GM19438 (cell line): ENCODE measurements around the gene COPS9.

Source experiments
- ATAC-seq: cut with Tn5 transposase; IDR thresholded peaks from one replicate; pipeline ENCODE4 v1.9.1; 2021; ENCODE audit warnings: low read depth; ENCODE audit not compliant: unreplicated experiment

Gene COPS9

DNA sequence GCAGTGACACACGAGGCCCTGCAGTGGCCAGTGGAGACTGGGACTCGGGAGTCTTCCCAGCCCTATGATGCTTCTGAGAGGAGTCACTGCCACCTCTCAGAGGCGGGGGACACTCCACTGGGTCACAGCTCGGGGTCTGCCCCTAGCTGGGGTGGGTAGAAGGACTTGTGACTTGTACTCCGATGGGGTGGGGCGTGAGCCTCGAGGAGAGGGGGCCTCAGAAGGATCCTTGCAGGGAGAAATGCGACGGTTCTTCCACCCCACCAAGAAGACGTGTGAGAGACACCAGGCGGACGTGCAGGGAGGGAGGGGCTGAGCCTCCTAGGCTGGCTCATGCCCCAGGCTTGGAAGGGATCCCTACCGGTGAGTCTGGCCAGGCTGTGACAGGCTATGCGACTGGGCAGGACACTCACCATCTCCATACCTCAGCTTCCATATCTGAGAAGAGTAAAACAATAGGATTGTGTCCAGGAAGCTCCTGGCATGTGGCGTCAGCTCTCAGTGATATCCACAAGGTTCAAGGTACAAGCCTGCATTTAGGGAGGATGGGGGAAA lies 15.4 kb upstream of the COPS9 start:
- ATAC-seq: no peak

DNA sequence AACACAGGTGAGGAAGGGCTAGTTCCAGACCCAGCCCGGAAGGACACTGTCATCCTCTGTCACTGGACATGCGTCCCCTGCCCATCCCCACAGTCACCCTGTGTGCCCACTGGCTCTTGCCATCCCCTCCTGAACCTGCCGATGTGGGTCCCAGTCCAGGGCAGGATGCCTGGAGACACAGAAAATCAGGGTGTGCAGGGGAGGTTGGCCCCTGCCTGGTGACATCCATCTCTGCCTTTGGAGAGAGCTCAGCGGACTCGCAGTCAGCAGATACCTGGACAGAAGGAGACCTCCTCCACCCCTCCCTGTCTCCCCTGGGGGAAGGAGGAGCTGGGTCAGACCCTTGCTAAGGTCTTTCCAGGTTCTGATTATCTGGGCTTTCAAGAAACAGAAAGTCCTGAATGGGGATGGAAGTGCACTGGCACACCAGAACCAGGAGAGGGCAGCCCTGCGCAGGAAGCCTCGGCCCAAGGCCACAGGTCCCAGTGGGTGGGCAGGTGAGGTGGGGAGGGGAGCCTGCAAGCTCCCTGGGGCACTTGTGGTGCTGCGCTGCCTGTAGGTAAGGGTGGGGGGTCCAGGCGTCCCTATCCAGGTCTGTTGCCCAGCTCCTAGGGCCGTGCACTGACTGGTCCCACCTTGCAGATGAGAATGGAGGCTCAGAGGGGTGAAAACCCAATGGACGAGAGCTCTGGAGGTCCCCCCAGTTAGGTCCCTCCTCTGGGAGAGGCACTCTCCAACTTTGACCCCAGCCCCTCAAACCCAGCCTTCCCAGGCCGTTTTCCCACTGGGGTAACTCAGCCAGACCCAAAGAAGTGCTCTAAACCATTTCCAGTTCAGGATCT lies 14.1 kb upstream of the COPS9 start:
- no peak for ATAC-seq

GRCh38 chr2:240147911-240148587 lies 11.9 kb upstream of the COPS9 start:
- ATAC-seq: no peak

- no peak for ATAC-seq
Observed at GRCh38 chr2:240147382-240147781, 11.3 kb upstream of the COPS9 start.

GRCh38 chr2:240146627-240147278 lies 10.6 kb upstream of the COPS9 start:
- ATAC-seq: no peak

DNA sequence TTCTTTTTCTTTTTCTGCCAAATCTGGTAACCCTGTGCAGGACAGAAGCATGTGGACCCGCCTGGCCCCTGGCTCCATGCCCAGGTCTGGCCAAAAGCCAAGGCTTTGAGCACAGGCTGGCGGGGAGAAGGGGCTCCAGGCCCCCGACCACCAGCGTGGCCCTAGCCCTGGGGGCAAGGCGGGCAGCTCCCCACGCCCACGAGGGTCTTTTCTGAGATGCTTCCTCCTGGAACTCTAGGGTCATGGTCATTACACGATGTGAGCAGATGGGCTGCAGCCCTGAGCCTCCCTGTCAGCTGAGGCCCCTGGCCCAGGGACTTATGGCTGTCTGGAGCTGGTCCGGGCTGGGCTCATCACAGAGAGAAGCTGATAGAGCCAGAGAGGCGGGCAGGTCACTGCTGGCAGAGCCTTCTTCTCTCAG lies 10.0 kb upstream of the COPS9 start:
- no peak for ATAC-seq

GRCh38 chr2:240145461-240145860 lies 9.4 kb upstream of the COPS9 start:
- ATAC-seq: no peak

DNA sequence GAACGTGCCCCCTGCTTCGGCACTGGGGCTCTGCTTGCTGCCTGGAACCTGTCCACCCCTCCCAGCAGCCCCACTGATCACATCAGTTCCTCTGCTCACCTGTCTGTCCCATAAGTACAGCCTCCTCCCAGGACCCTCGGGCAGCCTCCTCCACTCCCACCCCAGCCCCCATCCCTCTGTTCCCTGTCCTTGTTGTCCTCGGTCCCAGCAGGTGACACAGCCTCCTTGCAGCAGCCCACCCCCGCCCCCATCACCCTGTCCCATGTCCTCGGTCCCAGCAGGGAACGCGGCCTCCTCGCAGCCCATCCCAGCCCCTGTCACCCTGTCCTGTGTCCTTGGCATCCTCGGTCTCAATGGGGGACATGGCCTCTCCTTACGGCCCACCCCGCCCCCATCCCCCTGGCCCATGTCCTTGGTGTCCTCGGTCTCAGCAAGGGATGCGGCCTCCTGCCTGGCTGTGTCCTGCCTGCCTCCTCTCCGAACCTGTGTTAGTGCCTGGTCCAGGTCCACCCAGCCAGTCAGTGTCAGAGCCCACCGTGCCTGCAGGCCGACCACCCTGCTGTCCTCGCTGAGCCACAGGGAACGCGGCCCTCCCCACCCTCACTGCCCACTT lies 8.7 kb upstream of the COPS9 start:
- no peak for ATAC-seq

DNA sequence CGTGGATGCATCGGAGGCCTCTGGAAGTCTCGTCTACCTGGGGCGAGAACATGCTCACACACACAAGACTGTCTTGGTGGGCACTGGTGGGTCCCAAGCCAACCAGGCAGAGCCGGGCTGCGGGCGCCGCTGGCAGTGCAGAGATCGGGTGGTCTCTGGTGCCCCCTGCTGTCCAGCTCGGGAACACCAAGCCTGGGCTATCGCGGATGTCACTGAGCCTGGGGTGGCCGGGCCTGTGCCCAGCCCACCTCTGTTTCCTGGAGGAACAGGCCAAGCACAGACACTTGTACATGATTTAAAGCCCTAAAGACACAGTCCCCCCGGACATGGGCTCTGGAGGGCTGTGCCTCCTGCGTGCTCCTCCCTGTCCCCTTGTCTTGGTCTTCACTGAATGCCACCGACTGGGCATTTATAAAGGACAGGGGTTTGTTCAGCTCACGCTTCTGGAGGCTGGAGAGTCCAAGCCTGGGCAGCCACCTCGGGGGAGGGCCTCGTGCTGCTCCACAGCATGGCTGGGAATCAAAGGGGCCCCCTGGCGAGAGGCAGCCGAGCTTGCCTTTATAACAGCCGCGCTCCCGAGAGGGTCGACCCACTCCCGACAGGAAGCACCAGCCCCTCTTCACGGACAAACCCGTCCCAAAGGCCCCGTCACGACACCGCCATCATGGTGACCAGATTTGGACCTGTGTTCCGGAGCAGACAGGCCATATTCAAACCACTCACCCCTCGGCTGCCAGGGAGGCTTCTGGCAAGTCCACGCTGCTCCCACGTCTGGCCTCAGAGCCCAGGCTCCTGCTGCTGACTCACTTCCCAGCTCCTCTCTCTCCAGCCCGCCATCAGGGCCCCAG lies 7.9 kb upstream of the COPS9 start:
- ATAC-seq: no peak

DNA sequence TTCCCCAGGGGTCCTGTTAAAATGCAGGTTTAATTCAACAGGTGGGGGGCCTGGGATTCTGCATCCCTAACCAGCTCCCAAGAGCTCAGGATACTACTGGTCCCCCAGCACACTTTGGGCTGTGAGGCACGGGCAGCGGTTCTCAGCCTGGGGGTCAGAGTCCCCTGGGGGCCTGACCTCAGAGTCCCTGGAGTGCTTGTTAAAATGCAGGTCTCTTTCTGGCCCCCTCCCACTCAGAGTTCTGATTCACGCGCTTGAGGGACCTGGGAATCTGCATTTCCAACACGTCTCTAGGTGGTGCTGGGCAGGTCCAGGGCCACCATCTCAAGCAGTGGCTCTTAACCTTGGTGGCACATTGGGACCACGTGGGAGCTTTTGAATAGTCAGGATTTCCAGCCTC lies 7.2 kb upstream of the COPS9 start:
- no peak for ATAC-seq

DNA sequence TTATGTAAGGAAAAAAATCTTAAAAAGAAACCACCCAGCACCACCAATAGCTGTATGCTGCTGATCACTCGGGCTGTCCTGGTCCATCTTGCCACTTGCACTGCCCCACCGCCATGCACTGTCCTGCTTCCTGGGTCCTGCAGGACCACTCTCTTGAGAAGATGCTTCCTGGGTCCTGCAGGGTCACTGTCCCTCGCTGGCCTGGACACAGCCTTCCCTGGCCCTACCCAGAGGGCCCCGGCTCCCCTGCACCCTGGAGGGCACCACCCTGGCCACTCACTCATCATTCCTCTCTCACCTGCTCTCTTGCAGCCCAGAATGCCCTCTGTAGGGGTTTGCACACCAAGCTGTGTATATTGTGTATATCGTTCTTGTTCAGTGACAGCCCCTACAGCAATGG lies 6.8 kb upstream of the COPS9 start:
- ATAC-seq: no peak

- no peak for ATAC-seq
Observed at GRCh38 chr2:240142256-240142775, 6.2 kb upstream of the COPS9 start.

DNA sequence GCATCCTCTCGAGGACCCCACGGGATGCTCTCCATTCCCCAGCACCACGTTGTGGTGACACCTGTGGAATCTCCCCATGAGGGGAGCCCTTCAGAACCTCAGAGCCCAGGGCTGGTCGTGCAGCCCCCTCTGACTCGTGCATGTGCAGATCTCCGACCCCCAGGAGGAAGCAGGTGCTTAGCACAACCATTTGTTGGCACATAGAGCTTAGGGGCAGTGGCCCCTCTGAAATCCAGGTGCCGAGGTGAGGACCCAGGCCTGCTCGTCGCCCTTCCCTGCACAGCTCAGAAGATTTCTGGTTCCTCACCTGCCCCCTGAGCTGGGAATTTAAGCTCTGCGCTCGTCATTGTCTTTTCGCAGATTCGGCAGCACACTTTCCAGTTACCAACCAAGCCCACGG lies 5.6 kb upstream of the COPS9 start:
- no peak for ATAC-seq

GRCh38 chr2:240140920-240141319 lies 4.8 kb upstream of the COPS9 start:
- ATAC-seq: no peak

GRCh38 chr2:240140511-240140910 lies 4.4 kb upstream of the COPS9 start, which contains the start of gene OTOS:
TSS of gene OTOS (minus strand) at chr2:240140658. CDS start at chr2:240140326, 332 bp downstream.
- ATAC-seq: no peak

DNA sequence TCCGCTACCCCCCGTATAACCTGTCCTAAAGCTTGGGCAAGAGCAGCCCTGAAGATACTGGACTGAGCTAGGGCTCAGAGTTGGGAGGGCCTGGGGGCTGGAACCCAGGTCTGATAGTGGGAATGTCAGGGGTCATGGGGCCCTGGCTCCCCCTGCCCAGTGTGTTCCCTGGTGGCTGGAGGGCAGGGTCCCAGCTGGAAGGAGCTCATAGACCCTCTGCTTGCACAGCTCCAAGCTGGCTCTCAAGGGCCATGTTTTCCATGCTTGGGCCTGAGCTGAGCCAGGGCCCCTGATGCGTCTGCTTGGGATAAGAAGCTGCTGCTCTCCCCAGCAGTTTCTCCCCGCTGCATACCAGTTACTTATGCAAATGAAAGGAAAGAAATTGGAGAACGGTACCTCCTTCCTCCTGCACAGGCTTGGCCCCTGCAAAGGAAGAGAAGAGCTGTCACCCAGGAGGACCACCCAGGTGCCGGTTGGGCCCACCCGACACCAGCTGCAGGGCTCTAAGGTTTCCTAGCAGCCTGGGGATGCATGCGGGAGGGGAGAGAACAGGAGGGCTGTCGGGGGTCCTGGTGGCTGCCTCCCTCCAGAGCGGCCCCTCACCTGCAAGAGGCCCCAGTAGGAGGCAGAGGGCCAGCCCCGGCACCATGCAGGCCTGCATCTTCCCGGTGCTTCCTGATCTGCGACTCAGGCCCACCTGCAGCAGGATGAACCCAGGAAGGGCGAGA lies 3.7 kb upstream of the COPS9 start:
- no peak for ATAC-seq

DNA sequence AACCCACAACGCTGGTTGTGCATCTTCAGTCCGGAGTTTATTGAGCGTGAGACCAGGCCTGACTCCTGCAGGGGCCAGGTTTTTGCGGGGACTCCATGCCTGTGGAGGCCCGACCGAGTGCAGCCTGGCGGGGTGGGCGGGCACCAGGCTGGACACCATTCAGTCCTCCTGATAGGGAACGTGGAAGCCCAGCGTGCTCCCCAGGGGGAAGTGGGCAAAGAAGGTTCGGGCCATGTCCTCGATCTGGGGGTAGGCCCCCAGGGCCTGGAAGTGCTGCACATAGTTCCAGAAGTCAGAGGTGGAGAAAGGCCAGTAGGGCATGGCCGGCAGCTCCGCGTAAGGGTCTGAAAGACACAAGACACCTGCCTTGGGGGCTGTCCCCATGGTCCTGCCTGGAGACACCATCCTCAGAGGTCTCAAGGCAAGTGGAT lies 2.9 kb upstream of the COPS9 start:
- no peak for ATAC-seq

DNA sequence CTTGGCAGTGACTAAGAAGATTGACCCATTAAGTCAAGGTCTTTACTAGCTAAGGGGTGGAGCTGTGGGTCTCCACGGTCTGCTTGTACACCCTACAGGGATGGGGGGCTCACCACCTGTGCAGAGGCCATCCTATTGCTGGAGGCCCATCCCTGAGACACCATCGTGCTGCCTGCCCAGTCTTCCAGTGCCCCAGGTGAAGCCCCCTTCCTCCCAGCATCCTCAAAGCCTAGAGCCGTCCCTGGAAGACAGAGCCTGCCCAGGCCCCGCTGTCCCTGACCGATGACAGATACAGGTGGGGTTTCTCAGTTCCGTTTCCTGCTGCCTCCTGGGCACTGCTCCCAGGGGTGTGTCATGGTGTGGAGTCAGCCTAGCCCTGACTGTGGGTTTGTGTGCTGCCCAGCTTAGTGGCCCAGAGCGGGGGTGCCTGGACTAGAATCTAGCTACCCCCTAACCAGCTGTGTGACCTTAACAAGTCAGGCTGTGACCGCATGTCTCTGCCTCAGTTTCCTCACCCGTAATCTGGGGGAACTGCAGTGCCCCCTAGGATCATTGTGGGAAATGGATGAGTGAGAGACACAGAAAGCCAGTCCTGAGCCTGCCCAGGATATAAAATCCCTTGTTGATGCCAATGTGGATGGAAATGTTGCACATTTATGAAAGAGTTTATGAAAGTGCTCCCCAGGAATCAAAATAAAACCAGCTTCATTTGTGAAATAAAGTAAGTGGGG lies 2.3 kb upstream of the COPS9 start:
- ATAC-seq: no peak
